SK-N-SH (cell line): ENCODE data around the gene ADCY4. TPM values are rescaled to one million over a fixed set of nuclear protein-coding genes. Genes with fewer than 3 reads are reported as not detected.

ENCODE experiments used
- CTCF ChIA-PET: fragments of 300-600, 350-600 bp; formaldehyde crosslinking; extraction: SDS; loops from one replicate; lab custom pipeline; 2021; lab: Yijun Ruan, JAX
- POLR2A ChIA-PET: fragments of 350-600 bp; sonication (Branson Sonifier 250); formaldehyde crosslinking; extraction: SDS; loops from one replicate; lab custom pipeline; 2020; ENCODE audit warnings: antibody characterized with exemption, inconsistent platforms; lab: Yijun Ruan, JAX
- DNase-seq: peaks from one replicate; pipeline ENCODE4 v3.0.0; 2012
- H2AFZ ChIP-seq: fragments of 200-600 bp; sonication (generic); 2 replicates; pipeline ENCODE4 v1.8.1; 2016; ENCODE audit warnings: antibody characterized with exemption, mild to moderate bottlenecking, low read depth
- H3F3A ChIP-seq: fragments of 200-600 bp; sonication (generic); replicated peaks from 2 replicates; pipeline ENCODE3; 2016; ENCODE audit warnings: antibody characterized with exemption, mild to moderate bottlenecking; ENCODE audit not compliant: insufficient read depth
- H3K27ac ChIP-seq, 2 experiments: fragments of 200-500 bp in 1 of 2; fragments of 200-600 bp in 1 of 2; sonication (Bioruptor generic) in 1 of 2; sonication (generic), shearing (Covaris generic) in 1 of 2; 2 replicates each; pipeline versions ENCODE4 v1.5.1 to v1.6.1; 2014 to 2016; ENCODE audit warnings: low read depth in 2 of 2, inconsistent platforms in 1 of 2, low read length in 1 of 2, mild to moderate bottlenecking in 1 of 2, mixed read lengths in 1 of 2
- H3K27me3 ChIP-seq: fragments of 200-600 bp; sonication (generic), shearing (Covaris generic); 2 replicates; pipeline ENCODE4 v1.6.1; 2016; ENCODE audit warnings: mixed run types; ENCODE audit not compliant: insufficient read depth
- H3K36me3 ChIP-seq, 2 experiments: fragments of 200-500 bp in 1 of 2; fragments of 200-600 bp in 1 of 2; sonication (Bioruptor generic) in 1 of 2; sonication (generic) in 1 of 2; replicated peaks in 1 of 2; 2 replicates each; pipeline versions ENCODE3 to v1.5.1; 2014 to 2016; ENCODE audit warnings: low read length in 1 of 2, mild to moderate bottlenecking in 1 of 2; ENCODE audit not compliant: insufficient read depth in 2 of 2, control insufficient read depth in 1 of 2
- H3K4me1 ChIP-seq, 2 experiments: fragments of 200-500 bp in 1 of 2; fragments of 200-600 bp in 1 of 2; sonication (Bioruptor generic) in 1 of 2; sonication (generic), shearing (Covaris generic) in 1 of 2; 2 replicates each; pipeline versions ENCODE4 v1.5.1 to v1.6.1; 2014 to 2016; ENCODE audit warnings: low read depth in 1 of 2, low read length in 1 of 2, mixed run types in 1 of 2; ENCODE audit not compliant: insufficient read depth in 2 of 2, control insufficient read depth in 1 of 2
- H3K4me2 ChIP-seq: fragments of 200-600 bp; sonication (generic), shearing (Covaris generic); 2 replicates; pipeline ENCODE4 v1.6.1; 2017; ENCODE audit warnings: mixed run types
- H3K4me3 ChIP-seq, 2 experiments: fragments of 200-500 bp in 1 of 2; fragments of 200-600 bp in 1 of 2; sonication (Bioruptor generic) in 1 of 2; sonication (generic), shearing (Covaris generic) in 1 of 2; 2 replicates each; pipeline versions ENCODE4 v1.5.1 to v1.8.1; 2014 to 2016; ENCODE audit warnings: low read depth in 2 of 2, inconsistent platforms in 1 of 2, low read length in 1 of 2, mild to moderate bottlenecking in 1 of 2, mixed read lengths in 1 of 2, moderate library complexity in 1 of 2
- H3K79me2 ChIP-seq: fragments of 200-600 bp; sonication (generic); 2 replicates; pipeline ENCODE4 v1.8.1; 2017; ENCODE audit warnings: mild to moderate bottlenecking; ENCODE audit not compliant: insufficient read depth
- H3K9ac ChIP-seq: fragments of 200-600 bp; sonication (generic); 2 replicates; pipeline ENCODE4 v1.6.1; 2017; ENCODE audit warnings: mixed run types
- H3K9me2 ChIP-seq: fragments of 200-600 bp; sonication (generic); 2 replicates; pipeline ENCODE4 v1.6.1; 2017; ENCODE audit warnings: mixed run types
- H3K9me3 ChIP-seq: fragments of 200-600 bp; sonication (generic); 2 replicates; pipeline ENCODE4 v1.6.1; 2017; ENCODE audit warnings: mixed run types, mild to moderate bottlenecking, moderate library complexity
- H4K20me1 ChIP-seq: fragments of 200-600 bp; sonication (generic); 2 replicates; pipeline ENCODE4 v1.6.1; 2017; ENCODE audit warnings: mild to moderate bottlenecking, mixed run types; ENCODE audit not compliant: insufficient read depth
- EP300 ChIP-seq, 2 experiments: IDR thresholded peaks; 2 replicates each; pipeline versions ENCODE4 v1.4.0 to v1.6.1; 2012; ENCODE audit warnings: borderline replicate concordance in 1 of 2, low read depth in 1 of 2, low read length in 1 of 2
- EZH2phosphoT487 ChIP-seq: fragments of 200-600 bp; sonication (generic); IDR thresholded peaks from 2 replicates; pipeline ENCODE4 v1.6.1; 2017; ENCODE audit warnings: low read depth, mixed run types, mild to moderate bottlenecking, antibody characterized with exemption, moderate library complexity, borderline replicate concordance
- FOXM1 ChIP-seq: IDR thresholded peaks from 2 replicates; pipeline ENCODE4 v1.4.0; 2012; ENCODE audit warnings: low read depth, mild to moderate bottlenecking
- GATA2 ChIP-seq: sonication (generic); formaldehyde crosslinking; IDR thresholded peaks from 2 replicates; pipeline ENCODE4 v1.5.0; 2020; ENCODE audit warnings: mild to moderate bottlenecking, missing genetic modification reagents
- JUND ChIP-seq: IDR thresholded peaks from 2 replicates; pipeline ENCODE4 v1.4.0; 2012
- MEF2A ChIP-seq: IDR thresholded peaks from 2 replicates; pipeline ENCODE4 v1.4.0; 2012; ENCODE audit warnings: low read depth, borderline replicate concordance
- RAD21 ChIP-seq: IDR thresholded peaks from 2 replicates; pipeline ENCODE4 v1.6.1; 2012; ENCODE audit warnings: mild to moderate bottlenecking, low read length
- RFX5 ChIP-seq: IDR thresholded peaks from 2 replicates; pipeline ENCODE4 v1.6.1; 2012; ENCODE audit warnings: mild to moderate bottlenecking, improper control_type of control experiment, low read length
- RXRA ChIP-seq: IDR thresholded peaks from 2 replicates; pipeline ENCODE4 v1.4.0; 2012; ENCODE audit warnings: low read depth, mild to moderate bottlenecking, borderline replicate concordance
- SIN3A ChIP-seq: IDR thresholded peaks from 2 replicates; pipeline ENCODE4 v1.6.1; 2012; ENCODE audit warnings: low read depth, mild to moderate bottlenecking, low read length, moderate library complexity, borderline replicate concordance
- TCF12 ChIP-seq: IDR thresholded peaks from 2 replicates; pipeline ENCODE4 v1.4.0; 2012
- TEAD4 ChIP-seq: IDR thresholded peaks from 2 replicates; pipeline ENCODE4 v1.4.0; 2012; ENCODE audit warnings: mild to moderate bottlenecking, borderline replicate concordance; ENCODE audit not compliant: insufficient read depth
- WGBS: methylation state at CpG from one replicate; pipeline ENCODE4 v1.1.6; 2017; ENCODE audit warnings: low lambda C conversion rate; 5-methylcytosine and 5-hydroxymethylcytosine counted together
- polyA plus RNA-seq, 3 experiments: library from polyadenylated mRNA; depleted of rRNA; stranded (reverse); fragments of >200 nt; gene quantifications; 2 replicates each; pipeline ENCODE4 v1.2.3, GENCODE V29; 2012
- TF ChIP-seq, protein P1 (sequence below): IDR thresholded peaks from 2 replicates; pipeline ENCODE4 v1.4.0; 2012; ENCODE audit warnings: low read depth, borderline replicate concordance
- TF ChIP-seq, protein P2 (sequence below): IDR thresholded peaks from 2 replicates; pipeline ENCODE4 v1.4.0; 2012; ENCODE audit warnings: low read depth, borderline replicate concordance
- TF ChIP-seq, protein P3 (sequence below): IDR thresholded peaks from 2 replicates; pipeline ENCODE4; 2012
- TF ChIP-seq, protein P4 (sequence below): IDR thresholded peaks from 2 replicates; pipeline ENCODE4 v1.6.1; 2012; ENCODE audit warnings: mild to moderate bottlenecking, low read depth, low read length, moderate library complexity
- TF ChIP-seq, protein P5 (sequence below): IDR thresholded peaks from 2 replicates; pipeline ENCODE4 v1.4.0; 2012; ENCODE audit warnings: low read depth

Gene ADCY4
- polyA plus RNA-seq, 1 of the 3 experiments (the other 2 are of a cell fraction), result 0.08 TPM

DNA sequence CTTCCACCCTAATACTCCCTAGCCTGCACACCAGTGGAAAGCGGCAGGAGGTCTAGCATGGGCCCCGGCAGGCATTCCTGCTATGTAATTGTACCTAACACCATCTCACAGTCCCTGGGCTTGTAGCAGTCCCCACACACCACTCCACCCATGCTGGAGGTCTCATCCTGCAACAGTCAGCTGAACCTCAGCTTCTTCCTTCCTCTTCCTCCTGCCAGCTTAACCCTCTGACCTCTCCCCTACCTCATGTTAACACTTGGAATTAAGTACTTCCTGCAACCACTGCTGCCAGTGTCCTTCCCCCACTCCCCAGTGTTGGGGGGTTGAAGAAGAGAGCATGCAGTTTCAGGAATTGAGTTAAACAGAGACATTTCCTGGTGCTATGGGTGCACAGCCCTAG is 7.6 kb downstream of the ADCY4 start (continued):
- TF ChIP-seq, protein P1, sequence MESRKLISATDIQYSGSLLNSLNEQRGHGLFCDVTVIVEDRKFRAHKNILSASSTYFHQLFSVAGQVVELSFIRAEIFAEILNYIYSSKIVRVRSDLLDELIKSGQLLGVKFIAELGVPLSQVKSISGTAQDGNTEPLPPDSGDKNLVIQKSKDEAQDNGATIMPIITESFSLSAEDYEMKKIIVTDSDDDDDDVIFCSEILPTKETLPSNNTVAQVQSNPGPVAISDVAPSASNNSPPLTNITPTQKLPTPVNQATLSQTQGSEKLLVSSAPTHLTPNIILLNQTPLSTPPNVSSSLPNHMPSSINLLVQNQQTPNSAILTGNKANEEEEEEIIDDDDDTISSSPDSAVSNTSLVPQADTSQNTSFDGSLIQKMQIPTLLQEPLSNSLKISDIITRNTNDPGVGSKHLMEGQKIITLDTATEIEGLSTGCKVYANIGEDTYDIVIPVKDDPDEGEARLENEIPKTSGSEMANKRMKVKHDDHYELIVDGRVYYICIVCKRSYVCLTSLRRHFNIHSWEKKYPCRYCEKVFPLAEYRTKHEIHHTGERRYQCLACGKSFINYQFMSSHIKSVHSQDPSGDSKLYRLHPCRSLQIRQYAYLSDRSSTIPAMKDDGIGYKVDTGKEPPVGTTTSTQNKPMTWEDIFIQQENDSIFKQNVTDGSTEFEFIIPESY, result no peak

DNA sequence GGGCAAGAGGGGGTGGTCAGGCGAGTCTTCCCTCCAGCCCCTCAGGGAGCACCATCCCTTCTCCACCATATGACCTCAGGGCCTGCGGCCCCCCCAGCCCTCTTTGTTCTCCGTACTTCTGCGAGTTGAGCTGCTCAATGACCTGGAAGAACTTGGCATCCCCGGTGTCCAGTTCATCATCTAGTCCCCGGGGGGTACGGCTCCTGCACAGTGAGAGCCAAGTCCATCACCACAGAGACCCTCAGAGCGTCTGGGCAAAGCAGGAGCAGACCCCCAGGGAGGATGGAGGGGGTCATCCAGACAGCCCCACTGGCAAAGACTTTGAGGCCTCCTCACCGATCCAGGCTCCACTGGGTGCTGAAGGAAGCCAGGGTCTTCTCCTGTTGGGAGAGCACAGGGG is 8.9 kb downstream of the ADCY4 start:
- TF ChIP-seq RXRA, result no peak
- TF ChIP-seq, protein P2, sequence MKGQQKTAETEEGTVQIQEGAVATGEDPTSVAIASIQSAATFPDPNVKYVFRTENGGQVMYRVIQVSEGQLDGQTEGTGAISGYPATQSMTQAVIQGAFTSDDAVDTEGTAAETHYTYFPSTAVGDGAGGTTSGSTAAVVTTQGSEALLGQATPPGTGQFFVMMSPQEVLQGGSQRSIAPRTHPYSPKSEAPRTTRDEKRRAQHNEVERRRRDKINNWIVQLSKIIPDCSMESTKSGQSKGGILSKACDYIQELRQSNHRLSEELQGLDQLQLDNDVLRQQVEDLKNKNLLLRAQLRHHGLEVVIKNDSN, result no peak
- TF ChIP-seq, protein P3, sequence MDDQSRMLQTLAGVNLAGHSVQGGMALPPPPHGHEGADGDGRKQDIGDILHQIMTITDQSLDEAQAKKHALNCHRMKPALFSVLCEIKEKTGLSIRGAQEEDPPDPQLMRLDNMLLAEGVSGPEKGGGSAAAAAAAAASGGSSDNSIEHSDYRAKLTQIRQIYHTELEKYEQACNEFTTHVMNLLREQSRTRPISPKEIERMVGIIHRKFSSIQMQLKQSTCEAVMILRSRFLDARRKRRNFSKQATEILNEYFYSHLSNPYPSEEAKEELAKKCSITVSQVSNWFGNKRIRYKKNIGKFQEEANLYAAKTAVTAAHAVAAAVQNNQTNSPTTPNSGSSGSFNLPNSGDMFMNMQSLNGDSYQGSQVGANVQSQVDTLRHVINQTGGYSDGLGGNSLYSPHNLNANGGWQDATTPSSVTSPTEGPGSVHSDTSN, result no peak
- no peak for TF ChIP-seq SIN3A
- TF ChIP-seq RAD21, result no peak
- TF ChIP-seq JUND, result no peak
- TF ChIP-seq, protein P4, sequence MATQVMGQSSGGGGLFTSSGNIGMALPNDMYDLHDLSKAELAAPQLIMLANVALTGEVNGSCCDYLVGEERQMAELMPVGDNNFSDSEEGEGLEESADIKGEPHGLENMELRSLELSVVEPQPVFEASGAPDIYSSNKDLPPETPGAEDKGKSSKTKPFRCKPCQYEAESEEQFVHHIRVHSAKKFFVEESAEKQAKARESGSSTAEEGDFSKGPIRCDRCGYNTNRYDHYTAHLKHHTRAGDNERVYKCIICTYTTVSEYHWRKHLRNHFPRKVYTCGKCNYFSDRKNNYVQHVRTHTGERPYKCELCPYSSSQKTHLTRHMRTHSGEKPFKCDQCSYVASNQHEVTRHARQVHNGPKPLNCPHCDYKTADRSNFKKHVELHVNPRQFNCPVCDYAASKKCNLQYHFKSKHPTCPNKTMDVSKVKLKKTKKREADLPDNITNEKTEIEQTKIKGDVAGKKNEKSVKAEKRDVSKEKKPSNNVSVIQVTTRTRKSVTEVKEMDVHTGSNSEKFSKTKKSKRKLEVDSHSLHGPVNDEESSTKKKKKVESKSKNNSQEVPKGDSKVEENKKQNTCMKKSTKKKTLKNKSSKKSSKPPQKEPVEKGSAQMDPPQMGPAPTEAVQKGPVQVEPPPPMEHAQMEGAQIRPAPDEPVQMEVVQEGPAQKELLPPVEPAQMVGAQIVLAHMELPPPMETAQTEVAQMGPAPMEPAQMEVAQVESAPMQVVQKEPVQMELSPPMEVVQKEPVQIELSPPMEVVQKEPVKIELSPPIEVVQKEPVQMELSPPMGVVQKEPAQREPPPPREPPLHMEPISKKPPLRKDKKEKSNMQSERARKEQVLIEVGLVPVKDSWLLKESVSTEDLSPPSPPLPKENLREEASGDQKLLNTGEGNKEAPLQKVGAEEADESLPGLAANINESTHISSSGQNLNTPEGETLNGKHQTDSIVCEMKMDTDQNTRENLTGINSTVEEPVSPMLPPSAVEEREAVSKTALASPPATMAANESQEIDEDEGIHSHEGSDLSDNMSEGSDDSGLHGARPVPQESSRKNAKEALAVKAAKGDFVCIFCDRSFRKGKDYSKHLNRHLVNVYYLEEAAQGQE, result no peak
- no peak for TF ChIP-seq TCF12
- no peak for TF ChIP-seq MEF2A
- no peak for TF ChIP-seq FOXM1
- no peak for TF ChIP-seq EZH2phosphoT487
- no peak for TF ChIP-seq RFX5
- TF ChIP-seq GATA2 (CRISPR knock-in tag), result no peak
- no peak for TF ChIP-seq EP300 (IDR thresholded peaks at IDR 0.05; ENCODE audit: borderline replicate concordance in 1 of 2, low read depth in 1 of 2, low read length in 1 of 2)
- no peak for TF ChIP-seq TEAD4
- TF ChIP-seq, protein P5, sequence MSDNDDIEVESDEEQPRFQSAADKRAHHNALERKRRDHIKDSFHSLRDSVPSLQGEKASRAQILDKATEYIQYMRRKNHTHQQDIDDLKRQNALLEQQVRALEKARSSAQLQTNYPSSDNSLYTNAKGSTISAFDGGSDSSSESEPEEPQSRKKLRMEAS, result no peak
- no peaks in the 10 kb centered on the region for H3K9me3 ChIP-seq
- peak; percentile 9 for DNase-seq
- H3K9ac ChIP-seq, result no peak overlapping the region
- H2AFZ ChIP-seq, result no peak overlapping the region
- H3K79me2 ChIP-seq, result no peaks in the 10 kb centered on the region
- no peaks in the 10 kb centered on the region for H4K20me1 ChIP-seq
- no peak overlapping the region for H3K27ac ChIP-seq
- H3K4me3 ChIP-seq, result no peak overlapping the region
- H3K4me1 ChIP-seq, result no peaks in the 10 kb centered on the region
- H3K4me2 ChIP-seq, result no peak overlapping the region
- CTCF ChIA-PET, result interaction anchor here (3.9 to 14.6 kb wide), 5 partner anchors 7 to 111 kb away, joined by 36 to 115 read pairs (median 62); partner anchors contain the start of genes ADCY4, CBLN3, CIDEB and KHNYN
- H3K9me2 ChIP-seq, result no peaks in the 10 kb centered on the region
- WGBS, result 32% methylated on average over 7 of the region's 9 CpGs
- H3F3A ChIP-seq, result no peaks in the 10 kb centered on the region
- no peaks in the 10 kb centered on the region for H3K27me3 ChIP-seq
- no peaks in the 10 kb centered on the region for H3K36me3 ChIP-seq
- POLR2A ChIA-PET, result no interaction called here
